HepG2 (cell line): ENCODE measurements around the gene VAMP2. TPM values are rescaled to one million over a fixed set of nuclear protein-coding genes. Genes with fewer than 3 reads are reported as not detected.

Experiments
- ATF2 ChIP-seq: sonication (generic); formaldehyde crosslinking; IDR thresholded peaks from 2 replicates; pipeline ENCODE4 v1.4.0; 2020; ENCODE audit warnings: missing genetic modification reagents
- DNMT3B ChIP-seq: conservative IDR thresholded peaks from 2 replicates; pipeline ENCODE4 v1.6.1; 2016; ENCODE audit warnings: missing biosample characterization, control low read depth
- GTF2F1 ChIP-seq: fragments of 150-350 bp; IDR thresholded peaks from 2 replicates; pipeline ENCODE4 v1.6.1; 2014; ENCODE audit warnings: low read length
- HCFC1 ChIP-seq: fragments of 150-350 bp; IDR thresholded peaks from 2 replicates; pipeline ENCODE4 v1.6.1; 2014; ENCODE audit warnings: low read depth, low read length
- MEIS1 ChIP-seq: sonication (generic); formaldehyde crosslinking; IDR thresholded peaks from 2 replicates; pipeline ENCODE4 v1.9.0; 2021; ENCODE audit warnings: mild to moderate bottlenecking, missing genetic modification reagents, moderate library complexity, borderline replicate concordance
- MIER2 ChIP-seq: IDR thresholded peaks from 2 replicates; pipeline ENCODE4 v1.6.1; 2016; ENCODE audit warnings: missing biosample characterization, missing genetic modification reagents
- MLLT10 ChIP-seq: sonication (generic); formaldehyde crosslinking; IDR thresholded peaks from 2 replicates; pipeline ENCODE4 v1.4.0; 2020; ENCODE audit warnings: missing genetic modification reagents
- MLX ChIP-seq: IDR thresholded peaks from 2 replicates; pipeline ENCODE4 v1.6.1; 2016
- PCBP1 ChIP-seq: fragments of 200-400 bp; formaldehyde crosslinking; IDR thresholded peaks from 2 replicates; pipeline ENCODE4 v1.6.1; 2017; ENCODE audit warnings: mild to moderate bottlenecking, low read depth, low read length, borderline replicate concordance
- PREB ChIP-seq: sonication (generic); formaldehyde crosslinking; IDR thresholded peaks from 2 replicates; pipeline ENCODE4 v1.4.0; 2020; ENCODE audit warnings: missing genetic modification reagents
- SNAPC4 ChIP-seq: sonication (generic); formaldehyde crosslinking; IDR thresholded peaks from 2 replicates; pipeline ENCODE4 v1.4.0; 2020; ENCODE audit warnings: mild to moderate bottlenecking, missing genetic modification reagents
- SRSF9 ChIP-seq: fragments of 200-400 bp; formaldehyde crosslinking; IDR thresholded peaks from 2 replicates; pipeline ENCODE4 v1.6.1; 2018; ENCODE audit warnings: borderline replicate concordance, mild to moderate bottlenecking, low read depth, low read length; ENCODE audit not compliant: insufficient read depth, poor library complexity, severe bottlenecking
- ZEB1 ChIP-seq: IDR thresholded peaks from 2 replicates; pipeline ENCODE4 v1.6.1; 2012; ENCODE audit warnings: mild to moderate bottlenecking, low read depth, inconsistent platforms; ENCODE audit not compliant: insufficient replicate concordance
- ZNF331 ChIP-seq: sonication (generic); formaldehyde crosslinking; IDR thresholded peaks from 2 replicates; pipeline ENCODE4 v1.4.0; 2020; ENCODE audit warnings: missing genetic modification reagents
- ZNF766 ChIP-seq: sonication (generic); formaldehyde crosslinking; IDR thresholded peaks from 2 replicates; pipeline ENCODE4 v1.5.0; 2020; ENCODE audit warnings: missing genetic modification reagents, borderline replicate concordance
- ZNF781 ChIP-seq: sonication (generic); formaldehyde crosslinking; IDR thresholded peaks from 2 replicates; pipeline ENCODE4 v1.5.1; 2020; ENCODE audit warnings: borderline replicate concordance, mild to moderate bottlenecking, missing genetic modification reagents; ENCODE audit errors: not compliant biosample characterization
- ZNF792 ChIP-seq: IDR thresholded peaks from 2 replicates; pipeline ENCODE4 v1.6.1; 2016
- polyA plus RNA-seq, 8 experiments: library from polyadenylated mRNA; depleted of rRNA in 3 of 8; stranded (reverse) in 7 of 8; unstranded in 1 of 8; fragments of >200 nt; fragmentation: Illumina TruSeq in 4 of 8; extraction: Trizol in 4 of 8; gene quantifications; 2 replicates each; pipeline versions ENCODE4 v1.2.1 to v1.2.3, GENCODE V29; 2011 to 2016; ENCODE audit warnings: low read depth in 4 of 8, missing spikeins in 1 of 8, mixed read lengths in 1 of 8; ENCODE audit not compliant: insufficient read depth in 1 of 8
- total RNA-seq, 5 experiments: library from RNA; depleted of rRNA; stranded (reverse); fragments of >200 nt; fragmentation: Illumina TruSeq; extraction: Trizol; gene quantifications; 2 replicates each; pipeline ENCODE4 v1.2.3, GENCODE V29; 2016; ENCODE audit warnings: low read depth in 1 of 5
- TF ChIP-seq, protein P1 (sequence below): sonication (generic); formaldehyde crosslinking; IDR thresholded peaks from 2 replicates; pipeline ENCODE4 v1.8.0; 2022; ENCODE audit warnings: mild to moderate bottlenecking, missing genetic modification reagents, borderline replicate concordance
- TF ChIP-seq, protein P2 (sequence below): sonication (generic); formaldehyde crosslinking; IDR thresholded peaks from 2 replicates; pipeline ENCODE4 v1.8.1; 2023; ENCODE audit warnings: mild to moderate bottlenecking, inconsistent platforms, moderate library complexity, missing genetic modification reagents, borderline replicate concordance

Gene VAMP2
- total and polyA plus RNA-seq, 2 of the 13 experiments (the other 11 are each of a cell fraction or from before 2014, with no cell fraction given) = 3.9 to 17.2 TPM

- no peak for TF ChIP-seq SNAPC4 (CRISPR knock-in tag)
- no peak for TF ChIP-seq GTF2F1
- TF ChIP-seq PREB = no peak
- no peak for TF ChIP-seq MIER2 (CRISPR knock-in tag)
- no peak for TF ChIP-seq ZNF331 (CRISPR knock-in tag)
- no peak for TF ChIP-seq SRSF9
- no peak for TF ChIP-seq HCFC1
- no peak for TF ChIP-seq MLX (CRISPR knock-in tag)
- no peak for TF ChIP-seq ATF2 (CRISPR knock-in tag)
- no peak for TF ChIP-seq ZNF766
- TF ChIP-seq, protein P1, sequence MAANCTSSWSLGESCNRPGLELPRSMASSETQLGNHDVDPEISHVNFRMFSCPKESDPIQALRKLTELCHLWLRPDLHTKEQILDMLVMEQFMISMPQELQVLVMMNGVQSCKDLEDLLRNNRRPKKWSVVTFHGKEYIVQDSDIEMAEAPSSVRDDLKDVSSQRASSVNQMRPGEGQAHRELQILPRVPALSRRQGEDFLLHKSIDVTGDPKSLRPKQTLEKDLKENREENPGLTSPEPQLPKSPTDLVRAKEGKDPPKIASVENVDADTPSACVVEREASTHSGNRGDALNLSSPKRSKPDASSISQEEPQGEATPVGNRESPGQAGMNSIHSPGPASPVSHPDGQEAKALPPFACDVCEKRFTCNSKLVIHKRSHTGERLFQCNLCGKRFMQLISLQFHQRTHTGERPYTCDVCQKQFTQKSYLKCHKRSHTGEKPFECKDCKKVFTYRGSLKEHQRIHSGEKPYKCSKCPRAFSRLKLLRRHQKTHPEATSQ (CRISPR knock-in tag) = no peak
- no peak for TF ChIP-seq PCBP1
- no peak for TF ChIP-seq ZNF781 (CRISPR knock-in tag)
- TF ChIP-seq MLLT10 (CRISPR knock-in tag) = no peak
- no peak for TF ChIP-seq ZEB1
- TF ChIP-seq, protein P2, sequence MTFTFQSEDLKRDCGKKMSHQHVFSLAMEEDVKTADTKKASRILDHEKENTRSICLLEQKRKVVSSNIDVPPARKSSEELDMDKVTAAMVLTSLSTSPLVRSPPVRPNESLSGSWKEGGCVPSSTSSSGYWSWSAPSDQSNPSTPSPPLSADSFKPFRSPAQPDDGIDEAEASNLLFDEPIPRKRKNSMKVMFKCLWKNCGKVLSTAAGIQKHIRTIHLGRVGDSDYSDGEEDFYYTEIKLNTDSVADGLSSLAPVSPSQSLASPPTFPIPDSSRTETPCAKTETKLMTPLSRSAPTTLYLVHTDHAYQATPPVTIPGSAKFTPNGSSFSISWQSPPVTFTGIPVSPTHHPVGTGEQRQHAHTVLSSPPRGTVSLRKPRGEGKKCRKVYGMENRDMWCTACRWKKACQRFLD (CRISPR knock-in tag) = no peak
- no peak for TF ChIP-seq MEIS1
- no peak for TF ChIP-seq DNMT3B (CRISPR knock-in tag)
- TF ChIP-seq ZNF792 (CRISPR knock-in tag) = no peak
Measured at GRCh38 chr17:8210761-8211458, 48.2 kb upstream of the VAMP2 start (continued).
